CD4-positive, alpha-beta T cell treated with Interleukin-4 for 1 hour (primary cell): ENCODE data around the gene PYCR2.
A peak's percentile ranks its signal among the peaks of the same experiment; 100 is the strongest.
"Not testable (repeated sequence)": the region's sequence is repeated elsewhere in the genome, so short reads cannot be mapped to it uniquely, and the experiment has no call there.

Experiments
- DNase-seq, 2 donors: peaks; one replicate each; pipeline ENCODE4 v3.0.0-alpha.2; 2020 to 2022

Gene PYCR2

GRCh38 chr1:225923692-225924555 lies at the start of gene PYCR2:
TSS of gene PYCR2 (minus strand) at chr1:225924250. CDS start at chr1:225924110, 140 bp downstream.
- DNase-seq = peak; percentile 94 to 95

- DNase-seq = no peak
Observed at GRCh38 chr1:225973158-225973557, 49.1 kb upstream of the PYCR2 start.

GRCh38 chr1:225972344-225973152 lies 48.5 kb upstream of the PYCR2 start:
- no peak for DNase-seq

- not testable (repeated sequence) for DNase-seq
Observed at GRCh38 chr1:225970592-225971157, 46.6 kb upstream of the PYCR2 start.

GRCh38 chr1:225969751-225970150 lies 45.7 kb upstream of the PYCR2 start:
- DNase-seq = not testable (repeated sequence)

GRCh38 chr1:225965231-225965630 lies 41.2 kb upstream of the PYCR2 start:
- no peak for DNase-seq

GRCh38 chr1:225963735-225964530 lies 39.9 kb upstream of the PYCR2 start:
- DNase-seq = no peak

GRCh38 chr1:225962440-225962975 lies 38.5 kb upstream of the PYCR2 start:
- peak; percentile 46 to 49 for DNase-seq

GRCh38 chr1:225961659-225962439 lies 37.8 kb upstream of the PYCR2 start:
- no peak for DNase-seq

- DNase-seq = no peak
Observed at GRCh38 chr1:225958041-225958440, 34.0 kb upstream of the PYCR2 start.

- DNase-seq = no peak
Observed at GRCh38 chr1:225954753-225955152, 30.7 kb upstream of the PYCR2 start.

- DNase-seq = no peak
Observed at GRCh38 chr1:225953315-225953714, 29.3 kb upstream of the PYCR2 start.

- no peak for DNase-seq
Observed at GRCh38 chr1:225950905-225951497, 27.0 kb upstream of the PYCR2 start.

GRCh38 chr1:225949041-225949440 lies 25.0 kb upstream of the PYCR2 start:
- DNase-seq = no peak

- DNase-seq = no peak
Observed at GRCh38 chr1:225946803-225947202, 22.8 kb upstream of the PYCR2 start.

GRCh38 chr1:225946082-225946620 lies 22.1 kb upstream of the PYCR2 start:
- DNase-seq = no peak

GRCh38 chr1:225945564-225945963 lies 21.5 kb upstream of the PYCR2 start:
- DNase-seq = no peak

GRCh38 chr1:225944951-225945350 lies 20.9 kb upstream of the PYCR2 start:
- DNase-seq = peak; percentile 7 to 31

- no peak for DNase-seq
Observed at GRCh38 chr1:225944387-225944786, 20.3 kb upstream of the PYCR2 start.

- DNase-seq = no peak
Observed at GRCh38 chr1:225943582-225943981, 19.5 kb upstream of the PYCR2 start.

- no peak for DNase-seq
Observed at GRCh38 chr1:225942574-225942973, 18.5 kb upstream of the PYCR2 start.
